Caco-2 (cell line): Measurements from ENCODE around the gene CDKAL1. TPM values are rescaled to one million over a fixed set of nuclear protein-coding genes. Genes with fewer than 3 reads are reported as not detected.

Source experiments
- BruUV-seq: library from RNA; stranded (reverse); fragments of 400-500 nt; replicated peaks from 2 replicates; lab custom pipeline; 2021; lab: Mats Ljungman, UMichigan
- CTCF ChIA-PET: fragments of 300-600 bp; sonication (Branson Sonifier 250); formaldehyde crosslinking; loops from one replicate; lab custom pipeline; 2022; ENCODE audit warnings: antibody characterized with exemption; lab: Charles Lee
- POLR2A ChIA-PET: fragments of 300-600 bp; sonication (Branson Sonifier 250); formaldehyde crosslinking; loops from one replicate; lab custom pipeline; 2022; ENCODE audit warnings: antibody characterized with exemption; lab: Charles Lee
- DNase-seq, 2 experiments: peaks; one replicate each; pipeline versions ENCODE4 v3.0.0 to v3.0.0-alpha.2; 2020 to 2022
- H3K27me3 ChIP-seq: replicated peaks from 2 replicates; pipeline ENCODE4 v1.6.0; 2011; ENCODE audit warnings: low read length; ENCODE audit not compliant: control insufficient read depth, insufficient read depth
- H3K36me3 ChIP-seq: 2 replicates; pipeline ENCODE4 v1.5.1; 2011; ENCODE audit warnings: low read length; ENCODE audit not compliant: control insufficient read depth, insufficient read depth
- H3K4me1 ChIP-seq: fragments of 250-450 bp; sonication (Bioruptor Pico); 2 replicates; pipeline ENCODE4 v1.5.1; 2020; ENCODE audit warnings: mild to moderate bottlenecking
- H3K4me3 ChIP-seq: 2 replicates; pipeline ENCODE4 v1.5.1; 2011; ENCODE audit warnings: low read depth, mild to moderate bottlenecking, control low read depth, low read length
- H3K9me3 ChIP-seq: fragments of 250-450 bp; sonication (Bioruptor Pico); 2 replicates; pipeline ENCODE4 v1.5.1; 2020; ENCODE audit warnings: mild to moderate bottlenecking, moderate library complexity
- H3K27ac Mint-ChIP-seq: one replicate; pipeline ENCODE4 v1.8.0; 2022; ENCODE audit warnings: mixed read lengths; ENCODE audit not compliant: unreplicated experiment
- H3K27me3 Mint-ChIP-seq: one replicate; pipeline ENCODE4 v1.8.0; 2022; ENCODE audit warnings: mixed read lengths; ENCODE audit not compliant: insufficient read depth, unreplicated experiment
- H3K36me3 Mint-ChIP-seq: one replicate; pipeline ENCODE4 v1.8.0; 2022; ENCODE audit warnings: mild to moderate bottlenecking, mixed read lengths; ENCODE audit not compliant: insufficient read depth, unreplicated experiment
- H3K4me1 Mint-ChIP-seq: one replicate; pipeline ENCODE4 v1.8.0; 2022; ENCODE audit warnings: low read depth, mixed read lengths; ENCODE audit not compliant: unreplicated experiment
- H3K4me3 Mint-ChIP-seq: one replicate; pipeline ENCODE4 v1.8.0; 2022; ENCODE audit warnings: mild to moderate bottlenecking, moderate library complexity, mixed read lengths; ENCODE audit not compliant: unreplicated experiment
- H3K9me3 Mint-ChIP-seq: one replicate; pipeline ENCODE4 v1.8.0; 2022; ENCODE audit warnings: mixed read lengths; ENCODE audit not compliant: unreplicated experiment
- CTCF ChIP-seq, 2 experiments: fragments of 200-600 bp in 1 of 2; IDR thresholded peaks; 1 replicate in 1 of 2; 2 replicates in 1 of 2; pipeline versions ENCODE4 v1.5.1 to v1.8.0; 2011 to 2022; ENCODE audit warnings: antibody characterized with exemption in 1 of 2, control low read depth in 1 of 2, inconsistent platforms in 1 of 2, low read depth in 1 of 2, low read length in 1 of 2, mild to moderate bottlenecking in 1 of 2, moderate library complexity in 1 of 2; ENCODE audit not compliant: insufficient read depth in 1 of 2, severe bottlenecking in 1 of 2, unreplicated experiment in 1 of 2
- intact Hi-C: fragments of 100-400 bp; cut with micrococcal nuclease; formaldehyde crosslinking; loops from one replicate; pipeline ENCODE4 v1.10.0; 2022; ENCODE audit not compliant: unreplicated experiment
- total RNA-seq: library from RNA; stranded (reverse); gene quantifications from 2 replicates; pipeline ENCODE4 v1.2.3, GENCODE V29; 2022

The CDKAL1 gene
- total RNA-seq, 1 experiment from 2014 or later: 18.7 TPM

GRCh38 chr6:21102201-21102600 lies 567.9 kb downstream of the CDKAL1 start:
- TF ChIP-seq CTCF (IDR thresholded peaks at IDR 0.05; ENCODE audit: insufficient read depth in 1 of 2, low read depth in 1 of 2, low read length in 1 of 2, severe bottlenecking in 1 of 2, unreplicated experiment in 1 of 2): no peak
- peak overlapping the region; percentile 74 for H3K27ac Mint-ChIP-seq
- Histone ChIP-seq H3K27me3 (no peaks in the 10 kb centered on the region), H3K4me3 (no peak overlapping the region), H3K36me3 (no peaks in the 10 kb centered on the region), H3K4me1 (peaks cover 33% of the 10 kb centered on the region), H3K9me3 (no peaks in the 10 kb centered on the region)
- no peak overlapping the region for H3K4me3 Mint-ChIP-seq
- peaks cover 33% of the 10 kb centered on the region for H3K4me1 Mint-ChIP-seq
- H3K9me3 Mint-ChIP-seq: no peaks in the 10 kb centered on the region
- no TSS peak for BruUV-seq
- peaks cover 5% of the 10 kb centered on the region for H3K36me3 Mint-ChIP-seq
- H3K27me3 Mint-ChIP-seq: no peaks in the 10 kb centered on the region
- ChIA-PET CTCF (no interaction called here), POLR2A (no interaction called here)
- no peak for DNase-seq
- intact Hi-C loops: no loop called here

GRCh38 chr6:21102624-21103023 lies 568.4 kb downstream of the CDKAL1 start:
- intact Hi-C loops: no loop called here
- H3K4me1 Mint-ChIP-seq: peaks cover 33% of the 10 kb centered on the region
- no TSS peak for BruUV-seq
- H3K4me3 ChIP-seq: no peak overlapping the region
- H3K27ac Mint-ChIP-seq: peak overlapping the region; percentile 74
- ChIA-PET CTCF (no interaction called here), POLR2A (no interaction called here)
- peaks cover 5% of the 10 kb centered on the region for H3K36me3 Mint-ChIP-seq
- DNase-seq: peak; percentile 30 to 44
- no peaks in the 10 kb centered on the region for H3K27me3 ChIP-seq
- no peaks in the 10 kb centered on the region for H3K9me3 ChIP-seq
- peaks cover 33% of the 10 kb centered on the region for H3K4me1 ChIP-seq
- H3K27me3 Mint-ChIP-seq: no peaks in the 10 kb centered on the region
- no peak for TF ChIP-seq CTCF (IDR thresholded peaks at IDR 0.05; ENCODE audit: insufficient read depth in 1 of 2, low read depth in 1 of 2, low read length in 1 of 2, severe bottlenecking in 1 of 2, unreplicated experiment in 1 of 2)
- H3K9me3 Mint-ChIP-seq: no peaks in the 10 kb centered on the region
- H3K36me3 ChIP-seq: no peaks in the 10 kb centered on the region
- no peak overlapping the region for H3K4me3 Mint-ChIP-seq

GRCh38 chr6:21103626-21104224 lies 569.5 kb downstream of the CDKAL1 start:
- peak in 1 of 2 experiments; percentile 42 for DNase-seq
- Histone ChIP-seq H3K36me3 (no peaks in the 10 kb centered on the region), H3K27me3 (no peaks in the 10 kb centered on the region), H3K4me1 (peaks cover 33% of the 10 kb centered on the region), H3K9me3 (no peaks in the 10 kb centered on the region), H3K4me3 (no peak overlapping the region)
- BruUV-seq: no TSS peak
- H3K36me3 Mint-ChIP-seq: peaks cover 5% of the 10 kb centered on the region
- ChIA-PET POLR2A (no interaction called here), CTCF (no interaction called here)
- H3K4me1 Mint-ChIP-seq: peaks cover 33% of the 10 kb centered on the region
- H3K27ac Mint-ChIP-seq: peak overlapping the region; percentile 74
- H3K9me3 Mint-ChIP-seq: no peaks in the 10 kb centered on the region
- TF ChIP-seq CTCF (IDR thresholded peaks at IDR 0.05; ENCODE audit: insufficient read depth in 1 of 2, low read depth in 1 of 2, low read length in 1 of 2, severe bottlenecking in 1 of 2, unreplicated experiment in 1 of 2): no peak
- no peaks in the 10 kb centered on the region for H3K27me3 Mint-ChIP-seq
- H3K4me3 Mint-ChIP-seq: no peak overlapping the region
- intact Hi-C loops: no loop called here
